SK-N-SH (cell line): Measurements from ENCODE around the gene CRISPLD2. TPM values are rescaled to one million over a fixed set of nuclear protein-coding genes. Genes with fewer than 3 reads are reported as not detected.
A peak's percentile ranks its signal among the peaks of the same experiment; 100 is the strongest.

Experiments
- CTCF ChIA-PET: fragments of 300-600, 350-600 bp; formaldehyde crosslinking; extraction: SDS; loops from one replicate; lab custom pipeline; 2021; lab: Yijun Ruan, JAX
- POLR2A ChIA-PET: fragments of 350-600 bp; sonication (Branson Sonifier 250); formaldehyde crosslinking; extraction: SDS; loops from one replicate; lab custom pipeline; 2020; ENCODE audit warnings: antibody characterized with exemption, inconsistent platforms; lab: Yijun Ruan, JAX
- DNase-seq: peaks from one replicate; pipeline ENCODE4 v3.0.0; 2012
- H2AFZ ChIP-seq: fragments of 200-600 bp; sonication (generic); 2 replicates; pipeline ENCODE4 v1.8.1; 2016; ENCODE audit warnings: antibody characterized with exemption, mild to moderate bottlenecking, low read depth
- H3F3A ChIP-seq: fragments of 200-600 bp; sonication (generic); replicated peaks from 2 replicates; pipeline ENCODE3; 2016; ENCODE audit warnings: antibody characterized with exemption, mild to moderate bottlenecking; ENCODE audit not compliant: insufficient read depth
- H3K27ac ChIP-seq, 2 experiments: fragments of 200-500 bp in 1 of 2; fragments of 200-600 bp in 1 of 2; sonication (Bioruptor generic) in 1 of 2; sonication (generic), shearing (Covaris generic) in 1 of 2; 2 replicates each; pipeline versions ENCODE4 v1.5.1 to v1.6.1; 2014 to 2016; ENCODE audit warnings: low read depth in 2 of 2, inconsistent platforms in 1 of 2, low read length in 1 of 2, mild to moderate bottlenecking in 1 of 2, mixed read lengths in 1 of 2
- H3K27me3 ChIP-seq: fragments of 200-600 bp; sonication (generic), shearing (Covaris generic); 2 replicates; pipeline ENCODE4 v1.6.1; 2016; ENCODE audit warnings: mixed run types; ENCODE audit not compliant: insufficient read depth
- H3K36me3 ChIP-seq, 2 experiments: fragments of 200-500 bp in 1 of 2; fragments of 200-600 bp in 1 of 2; sonication (Bioruptor generic) in 1 of 2; sonication (generic) in 1 of 2; replicated peaks in 1 of 2; 2 replicates each; pipeline versions ENCODE3 to v1.5.1; 2014 to 2016; ENCODE audit warnings: low read length in 1 of 2, mild to moderate bottlenecking in 1 of 2; ENCODE audit not compliant: insufficient read depth in 2 of 2, control insufficient read depth in 1 of 2
- H3K4me1 ChIP-seq, 2 experiments: fragments of 200-500 bp in 1 of 2; fragments of 200-600 bp in 1 of 2; sonication (Bioruptor generic) in 1 of 2; sonication (generic), shearing (Covaris generic) in 1 of 2; 2 replicates each; pipeline versions ENCODE4 v1.5.1 to v1.6.1; 2014 to 2016; ENCODE audit warnings: low read depth in 1 of 2, low read length in 1 of 2, mixed run types in 1 of 2; ENCODE audit not compliant: insufficient read depth in 2 of 2, control insufficient read depth in 1 of 2
- H3K4me2 ChIP-seq: fragments of 200-600 bp; sonication (generic), shearing (Covaris generic); 2 replicates; pipeline ENCODE4 v1.6.1; 2017; ENCODE audit warnings: mixed run types
- H3K4me3 ChIP-seq, 2 experiments: fragments of 200-500 bp in 1 of 2; fragments of 200-600 bp in 1 of 2; sonication (Bioruptor generic) in 1 of 2; sonication (generic), shearing (Covaris generic) in 1 of 2; 2 replicates each; pipeline versions ENCODE4 v1.5.1 to v1.8.1; 2014 to 2016; ENCODE audit warnings: low read depth in 2 of 2, inconsistent platforms in 1 of 2, low read length in 1 of 2, mild to moderate bottlenecking in 1 of 2, mixed read lengths in 1 of 2, moderate library complexity in 1 of 2
- H3K79me2 ChIP-seq: fragments of 200-600 bp; sonication (generic); 2 replicates; pipeline ENCODE4 v1.8.1; 2017; ENCODE audit warnings: mild to moderate bottlenecking; ENCODE audit not compliant: insufficient read depth
- H3K9ac ChIP-seq: fragments of 200-600 bp; sonication (generic); 2 replicates; pipeline ENCODE4 v1.6.1; 2017; ENCODE audit warnings: mixed run types
- H3K9me2 ChIP-seq: fragments of 200-600 bp; sonication (generic); 2 replicates; pipeline ENCODE4 v1.6.1; 2017; ENCODE audit warnings: mixed run types
- H3K9me3 ChIP-seq: fragments of 200-600 bp; sonication (generic); 2 replicates; pipeline ENCODE4 v1.6.1; 2017; ENCODE audit warnings: mixed run types, mild to moderate bottlenecking, moderate library complexity
- H4K20me1 ChIP-seq: fragments of 200-600 bp; sonication (generic); 2 replicates; pipeline ENCODE4 v1.6.1; 2017; ENCODE audit warnings: mild to moderate bottlenecking, mixed run types; ENCODE audit not compliant: insufficient read depth
- CHD2 ChIP-seq: fragments of 150-350 bp; IDR thresholded peaks from 2 replicates; pipeline ENCODE4 v1.6.1; 2018; ENCODE audit warnings: low read length; ENCODE audit not compliant: partially characterized antibody
- FOXM1 ChIP-seq: IDR thresholded peaks from 2 replicates; pipeline ENCODE4 v1.4.0; 2012; ENCODE audit warnings: low read depth, mild to moderate bottlenecking
- GABPA ChIP-seq: IDR thresholded peaks from 2 replicates; pipeline ENCODE4 v1.4.0; 2012; ENCODE audit warnings: low read depth, mild to moderate bottlenecking
- JUND ChIP-seq: IDR thresholded peaks from 2 replicates; pipeline ENCODE4 v1.4.0; 2012
- MAX ChIP-seq: IDR thresholded peaks from 2 replicates; pipeline ENCODE4 v1.4.0; 2012; ENCODE audit warnings: low read depth
- MXI1 ChIP-seq: IDR thresholded peaks from 2 replicates; pipeline ENCODE4 v1.6.1; 2012; ENCODE audit warnings: mild to moderate bottlenecking, low read depth, low read length, improper control_type of control experiment
- PBX3 ChIP-seq: IDR thresholded peaks from 2 replicates; pipeline ENCODE4; 2012
- POLR2AphosphoS5 ChIP-seq: IDR thresholded peaks from 2 replicates; pipeline ENCODE4 v1.6.1; 2012; ENCODE audit warnings: low read depth, low read length
- RCOR1 ChIP-seq: fragments of 150-350 bp; IDR thresholded peaks from 2 replicates; pipeline ENCODE4 v1.6.1; 2017; ENCODE audit warnings: antibody characterized with exemption, low read length
- SIN3A ChIP-seq: IDR thresholded peaks from 2 replicates; pipeline ENCODE4 v1.6.1; 2012; ENCODE audit warnings: low read depth, mild to moderate bottlenecking, low read length, moderate library complexity, borderline replicate concordance
- SMC3 ChIP-seq: IDR thresholded peaks from 2 replicates; pipeline ENCODE4 v1.6.1; 2012; ENCODE audit warnings: low read depth, low read length, improper control_type of control experiment
- TCF12 ChIP-seq: IDR thresholded peaks from 2 replicates; pipeline ENCODE4 v1.4.0; 2012
- YY1 ChIP-seq: IDR thresholded peaks from 2 replicates; pipeline ENCODE4 v1.4.0; 2012; ENCODE audit warnings: low read depth, mild to moderate bottlenecking
- WGBS: methylation state at CpG from one replicate; pipeline ENCODE4 v1.1.6; 2017; ENCODE audit warnings: low lambda C conversion rate; 5-methylcytosine and 5-hydroxymethylcytosine counted together
- polyA plus RNA-seq, 3 experiments: library from polyadenylated mRNA; depleted of rRNA; stranded (reverse); fragments of >200 nt; gene quantifications; 2 replicates each; pipeline ENCODE4 v1.2.3, GENCODE V29; 2012

CRISPLD2 gene
- polyA plus RNA-seq, 1 of the 3 experiments (the other 2 are of a cell fraction), result 6.3 TPM

- Histone ChIP-seq H3F3A (peaks cover 17% of the 10 kb centered on the region), H3K79me2 (no peaks in the 10 kb centered on the region), H3K9me2 (no peaks in the 10 kb centered on the region), H3K27me3 (no peaks in the 10 kb centered on the region), H3K36me3 (no peaks in the 10 kb centered on the region), H3K9me3 (no peaks in the 10 kb centered on the region), H3K4me3 (no peak overlapping the region), H3K4me1 (peaks cover 18 to 28% of the 10 kb centered on the region in 2 experiments; a peak in 2 of 4 replicates), H3K27ac (peak overlapping the region; percentile 58 to 73), H3K9ac (peak overlapping the region; percentile 49), H2AFZ (0 out of 2 replicates have a peak overlapping the region, but pooled peaks have one; percentile 85), H3K4me2 (0 out of 2 replicates have a peak overlapping the region, but pooled peaks have one; percentile 19), H4K20me1 (no peaks in the 10 kb centered on the region)
- TF ChIP-seq YY1 (no peak), SMC3 (no peak), CHD2 (no peak), POLR2AphosphoS5 (no peak), MXI1 (no peak)
- WGBS, result 95% methylated on average over 8 of the region's 8 CpGs
- no peak for DNase-seq
- ChIA-PET POLR2A (interaction anchor here (0.6 kb wide), 2 partner anchors 101 to 522 kb away, joined by 3 read pairs; no protein-coding TSS in a partner anchor), CTCF (interaction anchor here (0.7 to 1.6 kb wide), 9 partner anchors 24 to 204 kb away, joined by 3 to 7 read pairs (median 3); no protein-coding TSS in a partner anchor)
Measured at GRCh38 chr16:84825896-84826557, 6.2 kb downstream of the CRISPLD2 start.

GRCh38 chr16:84826558-84826941 is 6.8 kb downstream of the CRISPLD2 start:
- peak; percentile 73 for DNase-seq

More at GRCh38 chr16:84826558-84826941, 6.8 kb downstream of the CRISPLD2 start:
- Histone ChIP-seq H3K27ac (peak overlapping the region; percentile 58 to 73), H3K27me3 (no peaks in the 10 kb centered on the region), H3K4me2 (0 out of 2 replicates have a peak overlapping the region, but pooled peaks have one; percentile 19), H3K9me2 (no peaks in the 10 kb centered on the region), H3F3A (peaks cover 17% of the 10 kb centered on the region), H2AFZ (peak overlapping the region; percentile 85), H3K9ac (peak overlapping the region; percentile 49), H3K9me3 (no peaks in the 10 kb centered on the region), H4K20me1 (no peaks in the 10 kb centered on the region), H3K36me3 (no peaks in the 10 kb centered on the region), H3K4me1 (peaks cover 18 to 28% of the 10 kb centered on the region in 2 experiments; a peak in 2 of 4 replicates), H3K79me2 (no peaks in the 10 kb centered on the region), H3K4me3 (no peak overlapping the region)
- 66% methylated on average over 11 of the region's 13 CpGs for WGBS
- no peak for TF ChIP-seq JUND
- peak; percentile 33; the same call in 1 of the 2 replicates for TF ChIP-seq MAX
- no peak for TF ChIP-seq RCOR1
- peak; percentile 38; the same call in 1 of the 2 replicates for TF ChIP-seq TCF12
- no peak for TF ChIP-seq SIN3A
- no peak for TF ChIP-seq FOXM1
- no peak for TF ChIP-seq GABPA
- TF ChIP-seq POLR2AphosphoS5, result no peak
- no peak for TF ChIP-seq YY1
- peak; percentile 42; the same call in 1 of the 2 replicates for TF ChIP-seq PBX3
- CTCF ChIA-PET, result interaction anchor here (0.7 to 1.6 kb wide), 8 partner anchors 35 to 204 kb away, joined by 3 to 7 read pairs (median 4); no protein-coding TSS in a partner anchor
- POLR2A ChIA-PET, result interaction anchor here (0.6 kb wide), 1 partner anchor 521 kb away, joined by 3 read pairs; no protein-coding TSS in a partner anchor
